Non-pigmented ciliary epithelial cell (primary cell): Measurements from ENCODE around the gene MAT2A.
"Not testable (repeated sequence)": the region's sequence is repeated elsewhere in the genome, so short reads cannot be mapped to it uniquely, and the experiment has no call there.

ENCODE experiments used
- DNase-seq: peaks from one replicate; pipeline ENCODE4 v3.0.0-alpha.2; 2010; ENCODE audit warnings: low read depth

Gene MAT2A

GRCh38 chr2:85524336-85524908 lies 14.5 kb upstream of the MAT2A start:
- DNase-seq, result no peak

GRCh38 chr2:85525029-85525428 lies 13.9 kb upstream of the MAT2A start:
- no peak for DNase-seq

GRCh38 chr2:85525567-85525966 lies 13.4 kb upstream of the MAT2A start:
- no peak for DNase-seq

- no peak for DNase-seq
Measured at GRCh38 chr2:85527787-85528186, 11.2 kb upstream of the MAT2A start.

GRCh38 chr2:85528355-85528754 lies 10.6 kb upstream of the MAT2A start:
- no peak for DNase-seq

GRCh38 chr2:85529809-85530208 lies 9.2 kb upstream of the MAT2A start:
- DNase-seq, result no peak

GRCh38 chr2:85531589-85531988 lies 7.4 kb upstream of the MAT2A start:
- DNase-seq, result no peak

- no peak for DNase-seq
Measured at GRCh38 chr2:85534099-85534498, 4.9 kb upstream of the MAT2A start.

GRCh38 chr2:85534881-85535280 lies 4.1 kb upstream of the MAT2A start:
- DNase-seq, result no peak

- peak; percentile 59 for DNase-seq
Measured at GRCh38 chr2:85536479-85536878, 2.5 kb upstream of the MAT2A start.

- no peak for DNase-seq
Measured at GRCh38 chr2:85537600-85538506, 1.1 kb upstream of the MAT2A start.

GRCh38 chr2:85539361-85540132 lies 579 bp downstream of the MAT2A start:
- DNase-seq, result no peak

- no peak for DNase-seq
Measured at GRCh38 chr2:85540133-85540648, 1.2 kb downstream of the MAT2A start.

- no peak for DNase-seq
Measured at GRCh38 chr2:85541262-85541661, 2.3 kb downstream of the MAT2A start.

GRCh38 chr2:85541753-85542457 lies 2.9 kb downstream of the MAT2A start:
- DNase-seq, result no peak

GRCh38 chr2:85542777-85543176 lies 3.8 kb downstream of the MAT2A start:
- no peak for DNase-seq

GRCh38 chr2:85544254-85544691 lies 5.3 kb downstream of the MAT2A start:
- DNase-seq, result not testable (repeated sequence)

GRCh38 chr2:85544915-85545779 lies 6.2 kb downstream of the MAT2A start:
- DNase-seq, result not testable (repeated sequence)

- DNase-seq, result no peak
Measured at GRCh38 chr2:85545780-85546240, 6.8 kb downstream of the MAT2A start.

- no peak for DNase-seq
Measured at GRCh38 chr2:85547089-85547858, 8.3 kb downstream of the MAT2A start.
